ENCODE results near the gene WNT7B. TPM values are rescaled to one million over a fixed set of nuclear protein-coding genes. Genes with fewer than 3 reads are reported as not detected.

Gene WNT7B
- polyA plus RNA-seq, 1 of the 3 experiments (the other 2 are of a cell fraction): 0.13 TPM

DNA sequence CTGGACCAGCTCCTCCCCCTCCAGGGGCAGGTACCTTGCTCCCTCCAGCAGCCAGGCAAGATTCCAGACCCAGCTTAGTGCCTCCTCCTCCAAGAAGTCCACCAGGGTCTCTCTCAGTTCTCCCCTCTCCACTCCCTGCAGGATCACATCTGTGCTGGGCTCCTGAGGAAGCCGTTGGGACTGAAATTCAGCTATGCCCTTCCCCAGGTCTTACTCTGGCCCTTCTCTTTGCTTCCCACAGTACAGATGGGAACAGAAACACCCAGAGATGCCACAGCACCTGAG lies 14.6 kb downstream of the WNT7B start:
- no peak for TF ChIP-seq RAD21 (IDR thresholded peaks at IDR 0.05; ENCODE audit: low read length)
- TF ChIP-seq MAX (IDR thresholded peaks at IDR 0.05; ENCODE audit: low read depth): no peak
- no peak for TF ChIP-seq FOXM1 (IDR thresholded peaks at IDR 0.05; ENCODE audit: low read depth)
- TF ChIP-seq EZH2phosphoT487 (IDR thresholded peaks at IDR 0.05; ENCODE audit: borderline replicate concordance, low read depth): no peak
- no peak for TF ChIP-seq GATA2 (CRISPR knock-in tag; IDR thresholded peaks at IDR 0.05)
- no peak for TF ChIP-seq SMC3 (IDR thresholded peaks at IDR 0.05; ENCODE audit: low read depth, low read length)
- TF ChIP-seq CHD2 (IDR thresholded peaks at IDR 0.05; ENCODE audit: low read length, partially characterized antibody): no peak
- no peak for TF ChIP-seq MXI1 (IDR thresholded peaks at IDR 0.05; ENCODE audit: low read depth, low read length)
- no peak for TF ChIP-seq NFIC (IDR thresholded peaks at IDR 0.05; ENCODE audit: borderline replicate concordance)
- TF ChIP-seq USF1 (IDR thresholded peaks at IDR 0.05; ENCODE audit: borderline replicate concordance, low read depth): no peak
- no peak for TF ChIP-seq POLR2AphosphoS5 (IDR thresholded peaks at IDR 0.05; ENCODE audit: low read depth, low read length)
- no peak for TF ChIP-seq ELF1 (IDR thresholded peaks at IDR 0.05)
- TF ChIP-seq RXRA (IDR thresholded peaks at IDR 0.05; ENCODE audit: borderline replicate concordance, low read depth): no peak
- TF ChIP-seq USF2 (IDR thresholded peaks at IDR 0.05; ENCODE audit: borderline replicate concordance, low read depth, low read length): no peak
- TF ChIP-seq TCF12 (IDR thresholded peaks at IDR 0.05): no peak
- TF ChIP-seq SIN3A (IDR thresholded peaks at IDR 0.05; ENCODE audit: borderline replicate concordance, low read depth, low read length): no peak
- no peak for TF ChIP-seq TAF1 (IDR thresholded peaks at IDR 0.05; ENCODE audit: borderline replicate concordance, low read depth, low read length)
- TF ChIP-seq CTCF (IDR thresholded peaks at IDR 0.05): no peak
- POLR2A ChIA-PET: no interaction called here
- H3K4me2 ChIP-seq: no peak overlapping the region
- H3K27ac ChIP-seq (ENCODE audit: low read depth in 2 of 2, low read length in 1 of 2): no peak overlapping the region
- H3K79me2 ChIP-seq (ENCODE audit: insufficient read depth): no peaks in the 10 kb centered on the region
- H3K36me3 ChIP-seq (replicated peaks in 1 of 2; ENCODE audit: control insufficient read depth in 1 of 2, insufficient read depth in 2 of 2, low read length in 1 of 2): no peaks in the 10 kb centered on the region
- CTCF ChIA-PET: interaction anchor here (0.5 to 1.5 kb wide), 2 partner anchors 385 to 956 kb away, joined by 3 to 5 read pairs; no protein-coding TSS in a partner anchor
- H3K4me1 ChIP-seq (ENCODE audit: control insufficient read depth in 1 of 2, insufficient read depth in 2 of 2, low read depth in 1 of 2, low read length in 1 of 2): no peaks in the 10 kb centered on the region
- no peak for DNase-seq
- no peak overlapping the region for H3K9ac ChIP-seq
- H3K9me2 ChIP-seq: no peaks in the 10 kb centered on the region
- H3K4me3 ChIP-seq (ENCODE audit: low read depth in 2 of 2, low read length in 1 of 2): no peak overlapping the region
- WGBS (ENCODE audit: low lambda C conversion rate): 78% methylated on average over 1 of the region's 1 CpG
- no peaks in the 10 kb centered on the region for H4K20me1 ChIP-seq (ENCODE audit: insufficient read depth)
- H3F3A ChIP-seq (replicated peaks; ENCODE audit: insufficient read depth): no peaks in the 10 kb centered on the region
- H3K27me3 ChIP-seq (ENCODE audit: insufficient read depth): no peaks in the 10 kb centered on the region
- no peak overlapping the region for H2AFZ ChIP-seq (ENCODE audit: low read depth)
- no peaks in the 10 kb centered on the region for H3K9me3 ChIP-seq
